IMR-90 (cell line): ENCODE measurements around the gene KLC4. TPM values are rescaled to one million over a fixed set of nuclear protein-coding genes. Genes with fewer than 3 reads are reported as not detected.

Experiments
- ATAC-seq: fragments of 200-7000 bp; cut with Tn5 transposase; 2 replicates; pipeline ENCODE4 v1.9.1; 2020; ENCODE audit warnings: low read depth, mild to moderate bottlenecking, moderate library complexity
- BruUV-seq: library from RNA; stranded (reverse); fragments of 400-500 nt; replicated peaks from 2 replicates; lab custom pipeline; 2021; lab: Mats Ljungman, UMichigan
- CTCF ChIA-PET: fragments of 300-600 bp; formaldehyde crosslinking; extraction: SDS; loops from one replicate; lab custom pipeline; 2021; ENCODE audit warnings: antibody characterized with exemption; lab: Yijun Ruan, JAX
- POLR2A ChIA-PET: fragments of 300-600 bp; sonication (Branson Sonifier 250); formaldehyde crosslinking; loops from one replicate; lab custom pipeline; 2022; ENCODE audit warnings: antibody characterized with exemption; ENCODE audit not compliant: unreplicated experiment; lab: Charles Lee
- DNase-seq: peaks from one replicate; pipeline ENCODE4 v3.0.0; 2013
- H2AFZ ChIP-seq: replicated peaks from 2 replicates; pipeline ENCODE3; 2013; ENCODE audit warnings: low read length, mild to moderate bottlenecking; ENCODE audit not compliant: poor library complexity
- H2AK5ac ChIP-seq: 2 replicates; pipeline ENCODE4 v1.6.1; 2013; ENCODE audit warnings: low read depth, low read length, inconsistent platforms
- H2AK9ac ChIP-seq: replicated peaks from 2 replicates; pipeline ENCODE3; 2013; ENCODE audit warnings: mild to moderate bottlenecking, low read depth, low read length, moderate library complexity; ENCODE audit not compliant: poor library complexity
- H2BK120ac ChIP-seq: 2 replicates; pipeline ENCODE4 v1.6.1; 2013; ENCODE audit warnings: low read depth, low read length, inconsistent platforms
- H2BK15ac ChIP-seq: 3 replicates; pipeline ENCODE4 v1.6.1; 2013; ENCODE audit warnings: low read depth, low read length, inconsistent platforms
- H2BK20ac ChIP-seq: 2 replicates; pipeline ENCODE4 v1.6.1; 2013; ENCODE audit warnings: low read depth, mild to moderate bottlenecking, inconsistent platforms, low read length, moderate library complexity
- H2BK5ac ChIP-seq: 2 replicates; pipeline ENCODE4 v1.6.1; 2013; ENCODE audit warnings: mild to moderate bottlenecking, low read depth, low read length, inconsistent platforms; ENCODE audit not compliant: poor library complexity, severe bottlenecking
- H3K14ac ChIP-seq: replicated peaks from 2 replicates; pipeline ENCODE4 v1.6.1; 2013; ENCODE audit warnings: low read depth, low read length, inconsistent platforms
- H3K18ac ChIP-seq: 2 replicates; pipeline ENCODE4 v1.6.1; 2013; ENCODE audit warnings: low read depth, low read length, control low read depth
- H3K23ac ChIP-seq: 2 replicates; pipeline ENCODE4 v1.6.1; 2013; ENCODE audit warnings: low read depth, low read length, inconsistent platforms
- H3K27ac ChIP-seq: 2 replicates; pipeline ENCODE4 v1.5.1; 2013; ENCODE audit warnings: mild to moderate bottlenecking, control low read depth, low read length; ENCODE audit not compliant: insufficient read depth
- H3K27me3 ChIP-seq: 2 replicates; pipeline ENCODE4 v1.6.1; 2013; ENCODE audit warnings: low read length; ENCODE audit not compliant: control insufficient read depth, insufficient read depth
- H3K36me3 ChIP-seq: 2 replicates; pipeline ENCODE4 v1.6.1; 2013; ENCODE audit warnings: low read length, mixed read lengths; ENCODE audit not compliant: control insufficient read depth, insufficient read depth
- H3K4ac ChIP-seq: 2 replicates; pipeline ENCODE4 v1.6.1; 2013; ENCODE audit warnings: low read depth, low read length, inconsistent platforms
- H3K4me1 ChIP-seq: 2 replicates; pipeline ENCODE4 v1.6.1; 2013; ENCODE audit warnings: low read length, mixed read lengths; ENCODE audit not compliant: control insufficient read depth, insufficient read depth
- H3K4me2 ChIP-seq: 2 replicates; pipeline ENCODE4 v1.6.1; 2013; ENCODE audit warnings: low read depth, mild to moderate bottlenecking, control low read depth, low read length, moderate library complexity
- H3K4me3 ChIP-seq: 2 replicates; pipeline ENCODE4 v1.5.1; 2013; ENCODE audit warnings: low read depth, mild to moderate bottlenecking, control low read depth, low read length, moderate library complexity; ENCODE audit not compliant: insufficient read depth
- H3K56ac ChIP-seq: 2 replicates; pipeline ENCODE4 v1.6.1; 2013; ENCODE audit warnings: low read length, inconsistent platforms; ENCODE audit not compliant: insufficient read depth; ENCODE audit errors: extremely low read depth
- H3K79me1 ChIP-seq, 2 experiments: 2 replicates each; pipeline ENCODE4 v1.6.1; 2013; ENCODE audit warnings: low read length in 2 of 2, inconsistent platforms in 1 of 2, low read depth in 1 of 2
- H3K9ac ChIP-seq: 2 replicates; pipeline ENCODE4 v1.6.1; 2013; ENCODE audit warnings: low read depth, low read length, control low read depth
- H3K9me1 ChIP-seq: 2 replicates; pipeline ENCODE4 v1.6.1; 2013; ENCODE audit warnings: low read length, inconsistent platforms; ENCODE audit not compliant: insufficient read depth
- H3K9me3 ChIP-seq: 2 replicates; pipeline ENCODE4 v1.6.1; 2013; ENCODE audit warnings: low read length; ENCODE audit not compliant: control insufficient read depth, insufficient read depth
- H4K20me1 ChIP-seq: 2 replicates; pipeline ENCODE4 v1.6.1; 2013; ENCODE audit warnings: low read length, inconsistent platforms; ENCODE audit not compliant: insufficient read depth
- H4K5ac ChIP-seq: 2 replicates; pipeline ENCODE4 v1.6.1; 2013; ENCODE audit warnings: mild to moderate bottlenecking, low read depth, low read length, control low read depth
- H4K8ac ChIP-seq, 2 experiments: 2 replicates each; pipeline ENCODE4 v1.6.1; 2013; ENCODE audit warnings: low read depth in 2 of 2, low read length in 2 of 2, control low read depth in 1 of 2, inconsistent platforms in 1 of 2
- H4K91ac ChIP-seq: 2 replicates; pipeline ENCODE4 v1.6.1; 2013; ENCODE audit warnings: low read depth, low read length, inconsistent platforms; ENCODE audit not compliant: insufficient read depth
- CEBPB ChIP-seq: IDR thresholded peaks from 2 replicates; pipeline ENCODE4 v1.6.1; 2012; ENCODE audit warnings: low read depth, low read length, improper control_type of control experiment
- CHD1 ChIP-seq: IDR thresholded peaks from 2 replicates; pipeline ENCODE4 v1.6.1; 2012; ENCODE audit warnings: low read depth, low read length, improper control_type of control experiment
- WGBS, 2 experiments: methylation state at CpG; one replicate each; pipeline versions ENCODE4 v1.1.5 to v1.1.7; 2013; ENCODE audit warnings: missing lambda C conversion rate in 2 of 2; ENCODE audit not compliant: insufficient read length in 1 of 2; ENCODE audit errors: extremely low coverage in 2 of 2; 5-methylcytosine and 5-hydroxymethylcytosine counted together
- dilution Hi-C: fragments of 300-500 bp; cut with HindIII; formaldehyde crosslinking; loops from one replicate; pipeline ENCODE4 v1.14.3; 2018; ENCODE audit warnings: low sequenced_read_pairs; ENCODE audit not compliant: unreplicated experiment
- in situ Hi-C: fragments of 300-500 bp; cut with MboI; formaldehyde crosslinking; loops from 3 replicates; pipeline ENCODE4 v1.14.3; 2019; ENCODE audit warnings: low sequenced_read_pairs, inconsistent platforms, mixed read lengths
- intact Hi-C: fragments of 100-400 bp; cut with micrococcal nuclease; formaldehyde crosslinking; loops from 2 replicates; pipeline ENCODE4 v1.10.0; 2022
- polyA plus RNA-seq, 3 experiments: library from polyadenylated mRNA; depleted of rRNA; stranded (reverse); fragments of >200 nt; gene quantifications; 2 replicates each; pipeline ENCODE4 v1.2.3, GENCODE V29; 2012; ENCODE audit warnings: low replicate concordance in 1 of 3
- total RNA-seq: library from RNA; depleted of rRNA; stranded (reverse); fragments of >200 nt; gene quantifications from 2 replicates; pipeline ENCODE4 v1.2.3, GENCODE V29; 2012

The KLC4 gene
- total and polyA plus RNA-seq, 2 of the 4 experiments (the other 2 are of a cell fraction): 10.9 to 13.0 TPM

GRCh38 chr6:43037197-43037596 is 22.2 kb upstream of the KLC4 start:
- no peak overlapping the region for H3K56ac ChIP-seq
- H3K9me3 ChIP-seq: no peaks in the 10 kb centered on the region
- H2AK5ac ChIP-seq: no peak overlapping the region
- in situ Hi-C loops (no loop called here), dilution Hi-C loops (no loop called here), intact Hi-C loops (no loop called here)
- H3K4ac ChIP-seq: no peak overlapping the region
- WGBS, 2 experiments: no CpG with 5 or more reads among the region's 5 CpGs
- H2BK120ac ChIP-seq: no peak overlapping the region
- H3K4me3 ChIP-seq: no peak overlapping the region
- ATAC-seq (no peak), DNase-seq (no peak)
- no peaks in the 10 kb centered on the region for H3K4me1 ChIP-seq
- no peak overlapping the region for H2BK15ac ChIP-seq
- no peak overlapping the region for H4K8ac ChIP-seq
- H3K9me1 ChIP-seq: no peaks in the 10 kb centered on the region
- no TSS peak for BruUV-seq
- no peak overlapping the region for H3K14ac ChIP-seq
- no peak overlapping the region for H3K23ac ChIP-seq
- no peak overlapping the region for H4K91ac ChIP-seq
- H2AFZ ChIP-seq: no peak overlapping the region
- H2BK5ac ChIP-seq: no peak overlapping the region
- peaks cover 59% of the 10 kb centered on the region for H3K36me3 ChIP-seq
- H3K18ac ChIP-seq: no peak overlapping the region
- no peak overlapping the region for H2BK20ac ChIP-seq
- peak overlapping the region; percentile 55 for H2AK9ac ChIP-seq
- H3K79me1 ChIP-seq: peaks cover 7 to 9% of the 10 kb centered on the region in 2 experiments; a peak in 2 of 4 replicates
- ChIA-PET POLR2A (no interaction called here), CTCF (no interaction called here)
- H3K9ac ChIP-seq: no peak overlapping the region
- no peak overlapping the region for H4K5ac ChIP-seq
- H4K20me1 ChIP-seq: peaks cover 3% of the 10 kb centered on the region; the same call in 1 of the 2 replicates
- H3K27ac ChIP-seq: no peak overlapping the region
- no peak overlapping the region for H3K4me2 ChIP-seq
- TF ChIP-seq CHD1 (no peak), CEBPB (no peak)
- no peaks in the 10 kb centered on the region for H3K27me3 ChIP-seq
